ENCODE data around the gene AZIN2.
"Not testable (repeated sequence)": the region's sequence is repeated elsewhere in the genome, so short reads cannot be mapped to it uniquely, and the experiment has no call there.

The AZIN2 gene

DNA sequence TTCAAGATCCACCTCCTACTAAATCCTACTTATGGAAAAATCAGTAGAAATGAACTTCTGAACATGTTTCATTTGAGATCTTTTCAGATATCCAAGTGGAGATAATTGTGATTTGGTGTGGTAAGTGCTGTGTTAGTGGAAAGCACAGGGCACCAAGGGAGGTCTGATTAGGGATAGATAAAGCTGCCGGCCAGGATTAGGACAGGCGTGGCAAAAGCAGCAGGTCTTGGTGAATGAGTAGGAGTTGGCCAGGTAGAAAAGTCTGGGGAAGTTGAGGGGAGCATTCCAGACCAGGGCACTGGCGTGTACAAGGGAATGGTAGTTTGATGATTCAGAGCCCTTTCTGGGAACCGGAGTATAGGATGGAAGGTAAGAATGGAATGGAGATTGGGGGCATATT is 47.8 kb downstream of the AZIN2 start:
- no peak for DNase-seq (ENCODE audit: low read depth)

DNA sequence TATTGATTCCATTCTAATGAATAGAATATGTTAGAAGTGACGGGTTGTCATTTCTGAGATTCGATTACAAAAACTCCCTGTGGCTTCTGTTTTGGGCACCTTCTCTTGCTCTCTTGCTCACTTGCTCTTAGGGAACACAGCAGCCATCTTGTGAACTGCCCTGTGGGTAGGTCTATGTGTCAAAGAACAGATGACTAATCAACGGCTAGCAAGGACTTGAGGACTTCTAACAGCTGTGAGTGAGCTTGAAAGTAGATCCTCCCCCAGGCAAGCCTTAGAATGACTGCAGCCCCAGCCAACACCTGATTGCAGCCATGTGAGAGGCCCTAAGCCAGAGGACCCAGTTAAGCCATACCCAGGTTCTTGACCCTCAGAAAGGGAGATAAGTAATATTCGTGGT is 49.3 kb downstream of the AZIN2 start:
- DNase-seq (ENCODE audit: low read depth): no peak

DNA sequence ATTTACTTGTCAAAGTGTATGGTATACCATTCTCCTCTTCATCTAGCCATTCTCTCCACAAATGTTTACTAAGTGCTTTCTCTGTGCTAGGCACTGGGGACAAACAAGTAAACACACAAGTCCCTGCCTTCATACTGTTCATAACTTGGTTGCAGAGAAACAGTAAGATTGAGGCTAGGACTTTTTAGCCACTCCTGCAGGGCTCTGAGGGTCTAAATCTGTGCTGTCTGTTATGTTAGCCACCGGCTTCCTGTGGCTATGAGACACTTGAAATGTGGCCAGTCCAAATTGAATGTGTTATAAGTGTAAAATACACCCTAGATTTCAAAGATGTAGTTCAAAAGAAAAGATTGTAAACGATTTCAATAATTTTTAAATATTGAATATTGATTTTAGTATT is 50.2 kb downstream of the AZIN2 start:
- no peak for DNase-seq (ENCODE audit: low read depth)

DNA sequence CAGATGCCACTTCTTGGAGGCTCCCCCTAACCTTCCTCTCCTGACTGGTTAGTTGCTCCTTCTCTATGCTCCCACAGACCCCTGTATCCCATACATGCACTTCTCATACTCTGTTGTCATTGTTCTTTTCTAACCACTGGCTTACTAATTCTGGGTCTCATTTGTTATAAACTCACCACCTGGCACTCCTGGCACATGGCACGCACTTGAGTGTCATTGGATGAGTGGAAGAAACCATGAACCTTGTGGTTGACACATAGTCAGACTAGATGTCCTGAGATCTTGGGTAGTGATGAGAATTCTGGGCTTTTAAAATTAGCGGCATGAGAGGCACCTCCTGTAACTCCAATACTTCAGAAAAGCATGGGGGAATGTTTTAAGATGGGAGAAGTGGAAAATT is 51.6 kb downstream of the AZIN2 start:
- DNase-seq (ENCODE audit: low read depth): no peak

DNA sequence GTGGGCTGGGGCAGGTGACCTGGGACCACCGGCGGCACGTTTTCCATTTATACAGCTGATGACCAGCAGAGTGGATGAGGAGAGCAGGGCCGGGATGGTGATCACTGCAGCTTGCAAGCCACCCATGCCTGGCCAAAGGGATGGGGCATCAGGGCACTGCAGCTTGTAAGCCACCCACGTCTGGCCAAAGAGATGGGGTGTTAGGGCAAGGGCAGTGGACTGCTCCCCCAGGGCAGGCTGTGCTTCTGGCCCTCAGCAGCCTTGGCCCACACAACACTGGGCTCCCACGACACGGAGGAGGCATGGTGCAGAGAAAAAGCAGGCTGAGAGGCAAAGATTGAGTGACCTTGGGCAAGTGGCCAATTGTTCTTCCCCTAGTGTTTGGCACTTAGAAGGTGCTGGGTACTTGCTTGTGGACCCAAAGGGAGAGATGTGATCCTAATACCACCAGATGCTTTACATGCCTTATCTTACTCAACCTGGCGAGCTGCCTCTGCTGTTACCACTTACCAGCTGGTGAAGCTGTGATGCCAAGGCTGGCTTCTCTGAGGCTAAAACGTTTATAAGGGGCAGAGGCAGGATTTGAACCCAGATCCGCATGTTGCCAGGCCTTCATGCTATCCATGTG is 52.6 kb downstream of the AZIN2 start:
- no peak for DNase-seq (ENCODE audit: low read depth)

DNA sequence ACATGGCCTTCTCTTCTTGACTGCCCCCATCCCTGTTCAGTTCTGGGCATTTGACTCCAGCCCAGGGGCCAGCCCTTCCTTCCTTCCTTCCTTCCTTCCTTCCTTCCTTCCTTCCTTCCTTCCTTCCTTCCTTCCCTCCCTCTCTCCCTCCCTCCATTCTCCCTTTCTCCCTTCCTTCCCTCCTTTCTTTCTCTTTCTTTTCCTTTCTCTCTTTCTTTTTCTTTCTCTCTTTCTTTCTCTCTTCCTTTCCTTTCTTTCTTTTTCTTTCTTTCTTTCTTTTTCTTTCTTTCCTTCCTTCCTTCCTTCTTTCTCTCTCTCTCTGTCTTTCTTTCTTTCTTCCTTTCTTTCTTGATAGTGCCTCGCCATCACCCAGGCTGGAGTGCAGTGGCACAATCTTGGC is 55.1 kb downstream of the AZIN2 start:
- DNase-seq (ENCODE audit: low read depth): not testable (repeated sequence)

DNA sequence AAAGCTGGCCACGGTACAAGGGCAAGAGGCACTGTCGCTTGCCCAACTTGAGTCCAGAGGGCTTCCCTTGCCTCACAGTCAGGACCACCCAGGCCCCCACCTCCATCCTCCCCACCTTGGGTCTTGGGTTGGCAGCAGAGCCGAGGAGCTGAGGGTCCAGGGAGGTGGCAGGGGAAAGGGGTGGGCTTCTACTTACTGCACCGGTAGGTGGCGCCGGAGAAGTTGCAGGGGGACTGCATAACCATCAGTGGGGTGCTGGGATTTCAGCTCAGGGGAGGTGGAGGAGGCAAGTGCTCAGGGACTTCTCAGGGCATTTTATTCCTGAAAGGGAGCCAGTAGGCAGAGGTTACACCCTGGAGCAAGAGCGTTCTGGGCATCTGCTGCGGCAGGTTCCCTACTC is 56.8 kb downstream of the AZIN2 start:
- DNase-seq (ENCODE audit: low read depth): peak; percentile 27

DNA sequence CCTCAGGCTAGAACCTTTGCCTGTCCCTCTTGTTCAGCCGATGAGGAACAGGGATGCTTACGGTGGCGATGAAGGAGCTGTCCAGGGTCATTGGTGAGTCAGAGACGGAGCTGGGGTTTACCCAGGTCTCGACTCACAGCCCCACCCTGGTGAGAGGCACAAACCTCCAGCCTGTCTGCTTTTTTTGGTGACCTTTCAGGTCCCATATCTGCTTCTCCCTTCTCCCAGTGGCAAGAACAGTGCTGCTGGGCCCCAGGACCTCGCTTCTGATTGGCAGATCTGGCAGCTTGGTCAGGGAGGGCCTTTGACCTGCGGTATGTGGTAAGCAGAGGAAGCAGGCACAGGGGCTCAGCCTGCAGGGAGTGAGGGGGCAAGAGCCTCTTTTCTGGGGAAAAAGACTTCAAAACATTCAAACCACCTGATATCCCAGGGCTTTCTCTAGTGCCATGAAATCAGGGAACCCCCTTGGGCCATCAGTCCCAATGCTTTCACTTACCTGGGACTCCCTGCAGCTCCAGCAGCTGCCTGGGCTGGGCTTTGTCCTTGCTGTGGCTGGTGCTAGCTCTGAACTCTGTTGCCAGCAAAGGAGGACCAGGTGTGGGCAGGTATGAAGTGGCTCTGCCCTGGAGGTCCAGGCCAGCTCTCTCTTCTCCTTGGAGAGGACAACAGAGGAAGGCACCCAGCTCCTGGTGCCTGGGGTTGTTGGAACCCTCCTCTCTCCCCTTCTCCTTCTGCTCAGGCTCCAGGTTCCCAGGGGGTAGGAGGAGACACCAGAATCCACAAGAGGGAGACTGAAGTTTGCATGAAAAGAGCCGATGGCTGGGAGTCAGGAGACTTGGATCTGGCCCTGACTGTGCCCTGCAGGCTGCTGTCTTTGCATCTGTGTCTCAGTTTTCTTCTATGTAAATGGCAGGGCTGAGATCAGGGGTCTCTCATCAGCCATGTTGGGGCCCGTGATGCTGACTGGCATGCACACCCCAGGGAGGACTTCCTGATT is 59.5 kb downstream of the AZIN2 start:
- DNase-seq (ENCODE audit: low read depth): no peak

DNA sequence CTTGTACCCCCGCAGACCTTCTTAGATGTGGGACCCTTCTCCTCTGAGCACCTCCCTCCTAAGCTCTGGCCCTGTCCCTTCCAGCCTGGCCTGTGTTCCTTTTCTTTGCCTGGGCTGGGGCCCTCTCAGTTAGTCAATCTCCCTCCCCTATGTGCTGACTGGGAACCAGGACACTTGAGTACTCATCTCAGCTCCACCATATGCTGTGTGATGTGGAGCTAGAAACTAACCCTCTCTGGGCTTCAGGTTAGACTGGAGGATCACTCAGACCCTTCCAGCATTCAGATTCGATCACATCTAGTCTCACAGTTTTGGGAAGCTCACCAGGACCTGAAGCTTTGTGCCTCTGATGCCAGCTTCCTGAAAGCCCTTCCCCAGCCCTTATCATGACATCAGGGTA is 60.3 kb downstream of the AZIN2 start:
- DNase-seq (ENCODE audit: low read depth): no peak

DNA sequence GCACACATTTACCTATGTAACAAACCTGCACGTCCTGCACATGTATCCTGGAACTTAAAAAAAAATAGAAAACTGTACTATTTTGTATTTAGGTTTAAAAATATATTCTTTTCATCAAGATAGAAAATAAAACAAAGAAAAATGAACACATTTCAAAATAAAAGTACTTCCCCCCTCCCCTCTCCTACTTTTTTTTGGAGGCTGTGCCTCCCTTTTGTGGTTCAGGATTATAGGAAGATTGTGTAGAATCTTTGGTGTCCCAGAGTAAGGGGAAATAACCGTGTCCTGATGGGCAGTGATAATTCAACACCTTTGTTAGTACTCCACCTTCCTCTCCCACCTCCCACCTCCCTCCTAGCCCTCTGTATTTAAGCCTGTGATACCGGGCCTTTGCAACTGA is 60.8 kb downstream of the AZIN2 start:
- DNase-seq (ENCODE audit: low read depth): no peak

DNA sequence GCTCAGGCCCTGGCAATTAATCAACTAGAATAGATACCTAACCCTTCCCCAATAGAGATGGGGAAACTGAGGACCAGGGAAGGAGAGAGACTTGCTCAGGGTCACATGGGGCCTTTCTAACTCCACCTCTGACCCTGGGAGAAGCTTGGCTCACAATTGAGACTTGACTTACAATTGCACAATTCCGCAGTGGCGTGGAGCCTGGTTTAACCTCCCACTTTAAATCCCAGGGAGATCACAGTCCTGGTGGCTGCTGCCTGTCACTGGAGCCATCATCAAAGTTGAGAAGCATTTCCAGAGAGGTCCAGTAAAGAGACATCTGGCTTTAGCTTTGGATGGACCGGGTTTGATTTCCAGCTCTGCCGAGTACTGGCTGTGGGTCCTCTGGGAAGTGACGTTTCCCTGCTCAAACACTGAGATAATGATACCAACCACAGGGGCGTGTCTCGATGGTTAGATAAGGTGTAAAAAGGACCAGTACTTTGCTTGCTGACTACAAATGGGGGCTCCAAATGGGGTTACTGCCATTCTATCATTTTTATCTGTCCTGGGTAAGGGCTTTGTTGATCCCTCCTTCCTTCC is 61.6 kb downstream of the AZIN2 start:
- DNase-seq (ENCODE audit: low read depth): no peak

DNA sequence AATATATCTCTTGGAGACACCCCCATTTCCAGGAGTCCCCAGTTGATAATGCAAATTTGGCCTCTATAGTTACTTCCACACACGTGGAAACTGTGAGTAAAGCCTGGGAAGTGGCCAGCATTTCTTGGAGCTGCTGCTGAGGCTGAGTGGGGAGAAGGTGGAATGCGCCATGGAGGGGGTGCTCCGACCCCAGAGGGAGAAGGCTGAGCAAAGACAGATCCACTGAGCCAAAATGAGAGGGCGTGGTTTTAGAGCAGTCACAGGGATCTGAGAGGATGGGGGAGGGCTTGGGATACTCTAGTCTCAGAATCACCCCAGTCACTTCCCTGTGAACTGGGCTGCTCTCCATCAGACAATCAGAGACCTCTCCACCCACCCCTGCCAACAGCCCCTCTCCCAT is 62.2 kb downstream of the AZIN2 start:
- DNase-seq (ENCODE audit: low read depth): no peak

DNA sequence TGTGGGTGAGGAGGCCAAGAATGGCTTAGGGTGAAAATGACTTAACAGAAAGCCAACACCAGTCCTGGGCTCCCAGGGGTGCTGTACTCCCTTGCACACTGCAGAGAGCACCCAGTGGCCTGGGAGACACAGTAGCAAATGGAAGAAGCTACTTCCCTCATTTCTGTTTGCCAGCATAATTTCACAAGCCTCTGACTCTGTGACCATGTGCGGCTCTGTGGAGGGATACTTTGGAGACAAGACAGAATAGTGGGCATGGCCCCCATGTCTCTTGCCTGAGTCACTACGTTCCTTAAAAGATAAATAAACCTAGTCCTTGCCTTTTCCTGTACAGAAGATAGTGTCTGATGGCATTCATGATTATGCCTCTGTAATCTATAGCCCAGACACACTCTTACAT is 62.7 kb downstream of the AZIN2 start:
- DNase-seq (ENCODE audit: low read depth): no peak

DNA sequence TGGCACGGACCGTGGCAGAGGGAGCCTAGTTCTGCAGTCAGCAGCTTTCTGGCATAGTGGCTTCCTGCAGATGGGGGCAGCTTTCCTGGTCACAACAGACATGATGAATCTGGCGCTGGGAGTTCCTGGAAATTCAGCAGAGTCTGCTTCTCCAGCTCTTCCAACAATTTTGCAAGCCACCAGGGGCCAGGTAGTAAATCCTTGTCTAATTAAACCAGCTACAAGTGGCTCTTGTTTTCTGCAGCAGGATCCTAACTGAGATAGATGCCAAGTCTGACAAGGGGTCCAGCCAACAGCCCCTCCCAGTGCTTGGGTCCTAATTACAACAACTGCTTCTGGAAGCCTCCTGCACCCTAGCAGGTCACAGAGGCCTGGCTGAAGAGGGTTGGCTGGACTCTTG is 65.0 kb downstream of the AZIN2 start:
- no peak for DNase-seq (ENCODE audit: low read depth)

DNA sequence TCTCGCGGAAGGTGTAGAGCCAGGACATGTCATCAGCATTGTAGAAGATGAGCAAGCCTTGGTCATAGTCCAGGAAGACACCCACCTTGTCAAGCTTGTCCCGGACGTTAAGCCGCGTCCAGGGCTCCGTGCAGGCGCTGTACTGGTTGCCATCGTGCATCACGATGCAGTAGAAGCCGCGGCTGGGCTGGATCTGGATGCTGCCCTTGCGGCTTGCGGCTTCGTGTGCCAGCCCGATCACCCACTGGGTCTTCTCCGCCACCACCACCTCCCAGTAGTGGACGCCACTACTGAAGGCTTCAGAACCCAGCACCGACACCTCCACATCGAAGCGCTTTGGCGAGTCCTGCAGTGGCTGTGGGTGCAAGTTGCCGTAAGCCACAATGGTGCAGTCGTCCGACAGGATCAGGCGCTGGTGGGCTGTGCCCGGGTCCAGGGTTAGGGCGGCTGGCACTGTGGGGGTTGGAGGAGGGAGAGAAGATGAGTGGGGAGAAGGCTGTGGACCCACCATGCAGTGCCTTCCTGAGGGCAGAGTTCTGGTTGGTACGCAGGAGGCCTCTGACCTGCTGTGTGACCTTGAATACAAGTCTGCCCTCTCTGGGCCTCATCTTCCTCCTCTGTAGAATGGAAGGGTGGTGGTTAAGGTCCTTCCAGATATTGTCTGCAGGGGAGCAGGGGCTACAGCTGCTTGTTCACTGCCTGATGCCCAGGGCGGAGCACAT is 66.5 kb downstream of the AZIN2 start:
- DNase-seq (ENCODE audit: low read depth): no peak

DNA sequence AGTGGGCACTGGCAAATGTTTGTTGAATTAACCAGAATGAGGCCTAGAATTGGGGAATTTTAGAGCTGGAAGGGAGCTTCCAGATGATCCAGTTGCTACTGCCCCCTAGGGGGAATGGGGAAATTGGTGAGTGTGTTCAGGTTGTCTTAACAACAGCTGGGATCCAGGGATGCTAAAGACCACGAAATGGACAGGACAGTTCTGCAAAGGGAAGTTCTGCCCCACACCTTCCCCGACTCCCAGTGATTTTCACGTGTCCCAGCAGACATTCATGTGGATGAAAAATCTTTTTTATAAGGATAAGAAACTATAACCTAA is 67.0 kb downstream of the AZIN2 start:
- no peak for DNase-seq (ENCODE audit: low read depth)

DNA sequence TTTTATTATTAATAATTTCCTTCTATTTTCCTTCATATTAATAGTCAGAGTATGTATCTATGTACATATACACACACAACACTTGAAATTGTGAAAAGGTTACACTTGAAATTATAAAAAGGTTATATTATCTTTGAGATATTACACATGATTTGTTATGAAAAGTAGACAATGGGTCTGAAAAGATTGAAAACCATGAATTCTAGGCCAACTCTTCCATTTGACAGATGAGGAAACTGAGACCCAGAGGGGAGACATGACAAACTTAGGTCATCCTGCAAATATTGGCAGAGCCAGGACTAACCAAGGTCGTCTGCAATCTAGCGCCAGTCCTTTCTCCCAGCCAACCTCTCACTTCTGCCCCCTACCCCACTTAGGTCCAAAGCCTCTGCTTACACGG is 67.7 kb downstream of the AZIN2 start:
- no peak for DNase-seq (ENCODE audit: low read depth)

DNA sequence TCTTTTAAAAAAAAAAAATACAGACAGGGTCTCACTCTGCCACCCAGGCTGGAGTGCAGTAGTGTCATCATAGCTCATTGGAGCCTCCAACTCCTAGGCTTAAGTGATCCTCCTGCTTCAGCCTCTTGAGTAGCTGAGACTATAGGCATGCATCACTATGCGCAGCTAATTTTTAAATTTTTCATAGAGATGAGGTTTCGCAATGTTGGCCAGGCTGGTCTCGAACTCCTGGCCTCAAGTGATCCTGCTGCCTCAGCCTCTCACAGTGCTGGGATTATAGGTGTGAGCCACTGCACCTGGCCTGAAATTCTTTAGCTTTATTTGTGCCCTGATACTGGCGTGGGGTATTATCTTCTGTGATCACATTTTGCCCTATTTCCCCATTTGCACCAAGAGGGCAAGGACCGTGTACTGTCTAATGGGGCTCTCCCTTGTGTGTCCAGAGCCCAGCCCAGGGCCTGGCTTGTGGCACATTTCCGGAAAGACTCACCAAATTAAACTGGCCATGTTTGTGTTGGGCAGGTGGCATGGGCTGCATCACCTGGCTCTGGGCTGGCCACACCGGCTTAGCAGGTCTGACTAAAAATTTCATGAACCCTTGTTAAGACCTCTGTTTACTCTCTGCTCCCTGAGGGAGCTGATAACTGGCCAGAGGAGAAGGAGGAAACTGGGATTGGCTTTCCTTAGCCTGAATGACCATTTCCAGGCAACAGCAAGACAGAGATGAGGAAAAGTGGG is 68.7 kb downstream of the AZIN2 start:
- no peak for DNase-seq (ENCODE audit: low read depth)

DNA sequence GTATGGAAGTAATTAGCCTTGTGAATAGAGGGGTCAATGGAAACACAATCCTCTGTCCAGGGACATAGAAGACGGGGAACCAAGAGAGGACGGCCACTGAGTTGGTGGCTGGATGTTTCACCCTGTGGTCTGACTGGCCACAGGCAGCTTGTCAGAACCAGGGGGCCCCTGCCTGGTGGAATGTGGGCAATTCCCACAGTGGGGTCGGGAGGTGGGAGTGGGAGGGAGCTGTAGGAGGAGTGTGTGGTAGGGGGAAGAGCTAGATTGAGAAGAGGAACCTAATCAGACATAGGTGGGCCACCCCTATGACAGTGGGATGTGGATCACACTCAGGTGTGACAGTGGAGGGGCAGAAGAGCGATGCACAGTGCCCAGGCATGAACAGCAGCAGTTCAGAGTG is 69.6 kb downstream of the AZIN2 start:
- no peak for DNase-seq (ENCODE audit: low read depth)

DNA sequence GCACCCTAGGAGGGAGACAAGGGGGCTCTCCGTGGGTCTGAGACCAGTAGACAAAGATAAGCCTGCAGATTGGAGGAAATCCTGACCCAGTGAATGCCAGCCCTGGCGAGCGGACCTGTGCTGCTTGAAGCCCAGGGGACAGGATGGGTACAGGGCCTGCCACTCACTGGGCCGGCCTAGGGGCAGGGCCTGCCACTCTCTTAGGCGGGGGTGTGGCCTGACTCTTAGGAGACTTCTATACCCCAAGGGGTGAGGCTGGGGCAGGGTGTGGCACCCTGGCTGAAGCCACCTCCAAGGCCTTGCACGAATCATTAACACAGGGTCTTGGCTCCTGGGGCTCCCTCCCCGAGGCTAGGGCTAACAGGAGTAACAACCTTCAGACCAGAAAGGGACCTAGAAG is 70.2 kb downstream of the AZIN2 start:
- DNase-seq (ENCODE audit: low read depth): no peak

DNA sequence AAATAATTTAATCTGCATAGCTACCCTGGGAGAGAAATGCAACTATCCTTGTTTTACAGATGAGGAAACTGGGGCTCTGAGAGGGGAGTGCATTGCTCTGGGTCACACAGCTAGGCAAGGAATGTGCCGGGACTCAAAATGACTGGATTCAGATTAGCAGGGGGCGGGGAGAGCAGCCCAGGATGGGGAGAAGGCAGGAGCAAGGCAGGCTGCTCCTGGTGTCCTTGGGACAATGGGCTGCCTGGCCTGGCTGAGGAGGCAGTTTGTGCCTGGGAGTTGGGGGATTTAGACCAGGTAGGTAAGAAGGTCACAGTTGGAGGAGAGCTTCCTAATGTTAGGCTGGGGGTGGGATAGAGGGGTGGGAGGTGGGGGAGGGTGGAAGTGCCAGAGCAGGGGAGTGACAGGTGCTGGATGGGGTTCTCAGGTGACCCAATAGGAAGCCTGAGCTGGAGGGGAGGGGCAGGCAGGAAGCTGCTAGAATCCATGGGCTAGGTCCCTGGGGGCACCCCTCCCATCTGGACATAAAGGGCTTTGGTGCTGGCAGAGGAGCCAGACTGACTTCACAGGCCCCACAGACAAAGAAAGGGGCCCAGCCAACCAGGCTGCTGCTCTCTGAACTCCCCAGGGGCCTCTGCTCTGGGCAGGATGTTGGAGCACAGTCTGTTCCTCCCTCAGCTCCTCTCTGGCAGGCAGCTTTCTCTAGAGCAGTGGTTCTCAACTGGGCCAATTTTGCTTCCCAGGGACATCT is 71.9 kb downstream of the AZIN2 start:
- DNase-seq (ENCODE audit: low read depth): no peak

All from stimulated activated CD8-positive, alpha-beta memory T cell treated with anti-CD3 and anti-CD28 coated beads, Interleukin-4, amount 100 ng/mL, for 24 hours (primary cell).